VCaP (cell line): ENCODE results near the gene IQGAP3.
A peak's percentile ranks its signal among the peaks of the same experiment; 100 is the strongest.

ENCODE experiments used
- H3K27ac ChIP-seq: fragments of 450-650 bp; 2 replicates; pipeline ENCODE4 v1.5.1; 2017
- CTCF ChIP-seq: fragments of 450-650 bp; conservative IDR thresholded peaks from 2 replicates; pipeline ENCODE4 v1.5.1; 2017; ENCODE audit warnings: mild to moderate bottlenecking, moderate library complexity

Gene IQGAP3

GRCh38 chr1:156502391-156502893, 69.9 kb downstream of the IQGAP3 start:
- H3K27ac ChIP-seq: no peak overlapping the region
- no peak for TF ChIP-seq CTCF

DNA sequence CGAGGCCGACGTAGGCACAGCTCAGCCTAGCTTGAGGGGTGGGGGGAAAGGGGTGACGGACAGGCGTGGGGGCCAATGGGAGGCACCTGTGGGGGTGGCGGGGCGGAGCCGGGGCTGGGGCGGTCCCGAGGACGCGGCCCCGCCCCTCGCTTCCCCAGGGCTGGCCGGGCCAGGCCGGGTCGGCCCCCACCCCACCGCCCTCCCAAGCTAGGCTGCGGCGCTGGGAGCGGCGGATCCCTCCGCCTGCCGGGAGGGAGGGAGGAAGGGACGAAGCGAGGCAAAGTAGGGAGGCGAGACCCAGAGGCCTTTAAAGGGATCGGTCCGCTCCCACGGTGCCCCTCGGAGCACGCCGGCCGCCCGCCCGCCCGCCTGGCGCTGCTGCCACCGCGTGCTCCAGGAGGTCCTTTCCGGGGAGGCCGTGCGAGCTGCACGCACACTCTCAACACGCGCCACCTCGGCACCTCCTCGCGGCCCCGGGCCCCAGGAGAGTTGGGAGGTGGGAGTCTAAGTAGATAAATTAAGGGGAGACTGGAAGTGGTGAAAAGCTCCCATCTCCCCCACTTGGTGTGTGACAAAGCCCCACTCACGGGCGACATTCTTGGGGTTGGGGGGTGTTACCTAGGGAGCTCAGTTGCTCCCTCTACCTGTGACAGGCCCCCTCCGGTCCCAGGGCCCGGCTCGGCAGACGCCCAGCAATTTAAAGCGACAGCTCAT, 71.4 kb downstream of the IQGAP3 start:
- peak overlapping the region; percentile 98 for H3K27ac ChIP-seq
- TF ChIP-seq CTCF: peak; percentile 65

- TF ChIP-seq CTCF: no peak
- peak within 1 kb of the TSS; percentile 98 for H3K27ac ChIP-seq
These were observed 71.9 kb downstream of the IQGAP3 start, which contains the start of gene MEF2D for GRCh38 chr1:156500543-156500792. Gene MEF2D, minus strand, starts transcription at chr1:156500775. Its CDS starts 17,483 bp downstream, at chr1:156483292.

- H3K27ac ChIP-seq: peak overlapping the region; percentile 98
- TF ChIP-seq CTCF: no peak
These were observed 72.4 kb downstream of the IQGAP3 start for GRCh38 chr1:156499842-156500542.

GRCh38 chr1:156499194-156499841, 73.0 kb downstream of the IQGAP3 start:
- H3K27ac ChIP-seq: peak overlapping the region; percentile 98; the same call in 1 of the 2 replicates
- no peak for TF ChIP-seq CTCF

DNA sequence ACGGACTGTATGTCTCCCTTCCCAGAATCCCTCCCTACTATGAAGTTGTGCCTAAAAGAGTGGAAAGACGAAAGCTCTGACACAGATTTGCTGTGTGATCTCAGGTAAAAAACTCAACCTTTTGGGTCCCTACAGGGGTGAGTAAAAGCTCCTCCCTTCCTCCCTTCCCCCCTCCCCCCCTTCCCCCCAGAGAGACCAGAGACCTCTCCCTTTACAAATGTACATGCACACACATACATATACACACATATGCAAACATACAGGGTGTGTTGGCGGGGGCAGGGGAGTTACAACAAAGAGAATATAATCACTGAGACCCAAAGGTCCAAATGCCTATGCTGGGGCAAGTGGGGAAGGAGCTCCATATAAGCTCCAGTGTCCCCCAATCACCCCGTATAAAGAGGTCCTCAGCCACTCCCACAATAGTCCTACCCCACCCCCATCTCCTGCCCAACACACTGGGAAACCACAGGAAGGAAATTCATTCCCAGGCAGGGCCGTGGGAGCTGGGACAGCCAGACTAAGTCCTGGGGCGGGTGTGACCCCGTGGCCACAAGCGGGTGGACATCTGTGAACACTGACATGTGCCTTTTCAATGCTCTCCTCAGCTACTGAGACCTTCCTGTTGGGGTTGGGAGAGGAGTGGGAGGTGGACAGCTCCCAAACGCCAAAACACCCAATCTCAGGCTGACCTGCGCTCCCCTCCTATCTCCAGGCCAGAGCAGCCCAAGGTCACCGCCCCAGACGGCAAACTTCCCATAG, 73.8 kb downstream of the IQGAP3 start:
- peak overlapping the region; percentile 98; the same call in 1 of the 2 replicates for H3K27ac ChIP-seq
- no peak for TF ChIP-seq CTCF
